Superior temporal gyrus (tissue), 1 donor: Measurements from ENCODE around the gene HEATR9.
"Not testable (repeated sequence)": the region's sequence is repeated elsewhere in the genome, so short reads cannot be mapped to it uniquely, and the experiment has no call there.

Experiments
- DNase-seq: peaks from one replicate; pipeline ENCODE4 v3.0.0-alpha.2; 2016; ENCODE audit errors: extremely low spot score

HEATR9 gene, protein sequence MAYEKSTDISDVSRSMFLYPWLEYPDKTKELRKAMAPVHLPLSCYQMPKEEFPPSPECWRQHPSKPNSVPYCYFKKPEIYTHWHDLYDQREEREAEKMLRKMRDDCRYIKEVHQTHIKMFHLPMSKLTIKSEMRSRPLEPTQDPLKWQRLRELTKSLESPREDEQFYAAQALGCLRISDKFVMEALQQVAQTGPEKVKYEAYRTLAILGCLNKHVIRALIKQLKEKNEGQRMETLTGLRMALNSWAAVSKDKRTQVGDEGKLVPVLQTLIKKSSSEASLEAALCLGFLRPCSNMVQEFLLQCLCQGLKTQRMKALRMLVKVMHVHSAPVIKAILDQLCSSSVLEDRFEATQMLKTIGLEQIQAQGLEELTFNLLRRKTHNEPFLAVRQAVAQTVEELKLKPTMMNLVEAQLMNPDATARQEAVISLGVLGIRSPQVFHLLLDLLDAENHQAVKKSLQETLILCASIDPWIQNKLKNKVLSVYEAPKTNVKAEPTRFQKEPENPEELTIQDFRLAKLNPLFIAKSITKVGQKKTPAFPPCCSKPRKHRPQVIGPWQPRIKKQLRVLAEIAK

DNA sequence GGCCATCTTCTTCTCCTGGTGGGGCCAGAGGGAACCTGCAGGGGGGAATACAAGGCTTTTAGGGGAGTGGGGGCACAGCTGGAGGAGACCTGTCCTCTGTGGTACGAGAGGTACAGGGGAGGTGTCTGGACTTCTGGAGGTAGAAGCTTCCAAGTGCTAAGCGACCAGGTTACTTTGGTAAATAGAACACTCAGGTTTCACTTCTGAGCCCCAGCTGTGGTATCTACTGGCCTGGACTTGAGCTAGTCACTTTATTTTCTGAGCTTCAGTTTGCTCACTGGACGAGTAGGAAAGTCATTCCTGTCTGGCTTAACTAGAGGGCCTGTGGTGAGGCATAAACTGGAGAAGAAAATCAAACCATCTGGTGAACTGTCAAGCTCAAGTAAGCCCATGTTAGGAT is at the start of gene HEATR9:
Gene HEATR9, minus strand, starts transcription at position 155 of the 400 bp plus-strand sequence. Its CDS starts 149 bp downstream, at position 6.
- no peak for DNase-seq

DNA sequence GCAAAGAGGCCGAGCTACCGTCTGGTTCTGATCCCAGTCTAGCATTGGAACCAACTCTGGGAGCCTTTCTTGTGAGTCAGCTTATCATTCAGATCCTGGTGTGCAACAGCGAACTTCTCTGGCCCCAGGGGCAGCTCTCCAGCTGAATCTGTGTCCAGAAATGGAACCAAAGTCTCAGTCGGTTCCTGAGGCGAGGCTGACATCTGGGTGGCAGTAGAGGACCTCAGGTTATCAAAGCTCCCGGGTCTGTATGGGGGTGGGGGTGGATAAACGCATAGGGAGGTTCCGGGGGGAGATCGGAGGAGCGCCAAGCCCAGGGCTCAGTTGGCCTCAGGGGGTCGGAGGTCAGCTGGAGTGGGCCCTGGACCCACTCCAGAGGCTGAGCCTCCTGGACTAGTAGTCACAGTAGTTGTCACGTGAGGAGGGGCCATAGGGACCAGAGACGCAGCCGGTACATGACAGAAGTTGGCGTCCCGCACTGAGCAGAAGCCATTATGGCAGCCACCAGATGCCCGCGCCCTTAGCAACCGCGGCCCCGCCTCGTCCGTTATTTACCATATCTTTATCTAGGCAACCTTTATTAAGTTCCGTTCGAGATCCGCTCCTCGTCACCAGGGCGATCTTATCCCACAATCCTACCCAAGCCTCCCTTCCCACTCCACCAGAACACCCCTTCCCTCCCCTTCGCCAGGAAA is 49.0 kb upstream of the HEATR9 start:
- DNase-seq: no peak

DNA sequence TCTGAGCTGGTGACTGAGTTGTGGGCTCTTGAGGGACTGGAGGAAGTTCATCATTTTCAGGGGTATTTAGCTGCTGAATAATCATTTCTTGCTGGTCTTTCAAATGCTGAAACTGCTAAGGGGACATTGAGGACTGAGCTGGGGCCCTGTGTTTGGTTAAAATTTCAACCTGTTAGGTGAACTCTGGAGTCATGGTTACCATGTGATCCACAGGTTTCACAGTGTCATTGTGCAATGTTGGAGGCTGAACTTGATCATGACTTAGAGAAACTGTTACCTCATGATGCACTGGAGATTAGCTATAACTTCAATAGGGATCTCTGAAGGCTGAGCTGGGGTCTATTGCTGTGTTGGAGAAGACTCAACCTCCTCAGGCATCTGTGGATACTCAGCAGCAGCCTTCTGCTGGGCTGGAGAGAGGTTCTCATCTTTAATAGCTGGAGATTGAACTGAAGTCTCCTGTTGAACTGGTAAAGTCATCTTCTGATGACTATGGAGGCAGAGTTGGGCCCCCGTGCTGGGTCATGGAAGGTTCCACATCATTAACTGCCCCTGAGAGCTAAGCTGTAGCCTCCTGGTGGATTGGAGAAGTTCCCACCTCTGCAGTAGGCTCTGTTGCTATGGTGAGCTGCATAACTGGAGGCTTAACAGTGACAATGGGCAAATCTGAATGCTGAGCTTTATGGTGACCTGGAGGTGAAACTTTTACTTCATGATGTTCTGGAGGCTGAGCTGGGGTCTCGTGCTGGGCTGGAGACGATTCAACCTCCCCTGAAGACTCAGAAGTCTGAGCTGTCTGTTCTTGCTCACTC is 46.7 kb upstream of the HEATR9 start:
- no peak for DNase-seq

DNA sequence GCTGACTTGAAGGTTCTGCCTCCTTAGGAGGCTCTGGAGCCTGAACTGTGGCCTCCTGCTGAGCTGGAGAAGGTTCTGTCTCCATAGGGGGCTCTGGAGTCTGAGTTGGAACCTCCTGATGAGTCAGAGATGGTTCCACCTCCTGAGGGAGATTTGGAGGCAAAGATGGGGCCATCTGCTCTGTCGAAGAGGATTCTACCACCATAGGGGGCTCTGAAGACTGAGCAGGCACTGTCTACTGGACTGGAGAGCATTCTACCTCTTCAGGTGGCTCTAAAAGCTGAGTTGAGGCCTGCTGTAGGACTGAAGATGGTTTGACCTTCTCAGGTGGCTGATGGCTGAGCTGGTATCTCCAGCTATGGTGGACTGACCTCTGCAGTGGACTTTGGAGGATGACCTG is 45.7 kb upstream of the HEATR9 start:
- DNase-seq: no peak

DNA sequence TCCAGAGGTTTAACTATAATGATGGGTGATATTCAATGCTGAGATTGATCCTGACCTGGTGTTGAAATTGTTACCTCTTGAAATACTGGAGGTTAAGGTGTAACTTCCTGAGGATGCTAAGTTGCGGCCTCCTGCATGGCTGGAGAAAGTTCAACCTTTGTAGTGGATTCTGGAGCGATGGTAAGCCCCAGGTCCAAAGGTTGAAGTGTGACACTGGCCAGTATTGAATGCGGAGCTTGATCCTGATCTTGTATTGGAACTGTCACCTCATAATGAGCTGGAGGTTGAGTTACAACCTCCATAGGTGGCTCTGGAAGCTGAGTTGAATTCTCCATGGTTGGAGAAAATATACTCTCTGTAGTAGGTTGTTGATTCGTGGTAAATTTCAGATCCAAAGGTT is 44.9 kb upstream of the HEATR9 start:
- DNase-seq: no peak

DNA sequence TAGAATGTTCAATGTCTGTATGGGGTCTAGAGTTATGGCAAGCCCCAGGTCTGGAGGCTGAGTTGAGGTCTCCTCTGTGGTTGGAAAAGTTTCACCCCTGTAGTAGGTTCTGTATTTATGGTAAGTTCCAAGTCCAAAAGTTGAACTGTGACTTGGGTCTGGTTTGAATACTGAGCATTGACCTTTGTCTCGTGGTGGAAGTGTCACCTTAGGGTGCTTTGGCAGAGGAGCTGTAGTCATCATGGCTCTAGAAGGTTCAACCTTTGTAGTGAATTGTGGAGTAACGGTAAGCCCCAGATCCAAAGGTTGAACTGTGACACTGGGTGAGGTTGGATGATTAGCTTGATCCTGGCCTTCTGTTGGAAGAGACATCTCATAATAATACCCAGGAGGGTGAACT is 44.3 kb upstream of the HEATR9 start:
- DNase-seq: no peak

DNA sequence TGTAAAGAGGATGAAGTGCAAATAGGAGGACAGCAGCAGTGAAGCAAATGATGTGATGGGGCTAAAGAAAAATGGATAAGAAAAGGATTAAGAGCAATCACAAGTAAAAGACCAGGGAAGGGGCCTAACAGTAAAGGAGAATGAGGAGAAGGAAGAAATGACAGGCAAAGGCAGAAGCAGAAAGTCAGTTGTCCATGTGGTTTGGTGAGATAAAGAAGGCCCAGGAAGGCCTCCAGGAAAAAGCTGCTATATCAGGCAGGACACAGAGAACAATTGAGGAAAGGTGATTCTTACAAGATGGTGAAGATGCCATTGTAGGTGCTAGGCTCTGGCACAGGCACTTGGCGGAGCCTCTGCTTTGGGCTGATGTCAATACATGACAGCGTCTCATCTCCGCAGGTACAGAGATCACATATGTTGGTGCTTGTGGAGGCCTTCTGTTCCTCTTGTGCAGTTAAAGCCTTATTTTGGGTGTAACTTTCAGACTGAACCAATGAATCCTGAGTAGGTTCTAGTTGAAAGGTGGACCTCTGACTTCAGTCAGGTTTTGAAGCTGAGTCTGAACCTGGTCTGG is 43.7 kb upstream of the HEATR9 start:
- no peak for DNase-seq

DNA sequence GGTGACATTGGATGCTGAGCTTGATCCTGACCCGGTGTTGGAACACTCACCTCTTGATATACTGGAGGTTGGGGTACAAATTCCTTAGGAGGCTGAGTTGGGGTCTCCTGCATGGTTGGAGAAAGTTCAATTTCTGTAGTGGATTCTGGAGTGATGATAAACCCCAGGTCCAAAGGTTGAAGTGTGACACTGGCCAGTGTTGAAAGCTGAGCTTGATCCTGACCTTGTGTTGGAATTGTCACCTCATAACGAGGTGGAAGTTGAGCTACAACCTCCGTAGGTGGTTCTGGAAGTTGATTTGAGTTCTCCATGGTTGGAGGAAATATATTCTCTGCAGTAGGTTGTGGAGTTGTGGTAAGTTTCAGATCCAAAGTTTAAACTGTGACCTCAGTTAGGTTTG is 40.7 kb upstream of the HEATR9 start:
- no peak for DNase-seq

DNA sequence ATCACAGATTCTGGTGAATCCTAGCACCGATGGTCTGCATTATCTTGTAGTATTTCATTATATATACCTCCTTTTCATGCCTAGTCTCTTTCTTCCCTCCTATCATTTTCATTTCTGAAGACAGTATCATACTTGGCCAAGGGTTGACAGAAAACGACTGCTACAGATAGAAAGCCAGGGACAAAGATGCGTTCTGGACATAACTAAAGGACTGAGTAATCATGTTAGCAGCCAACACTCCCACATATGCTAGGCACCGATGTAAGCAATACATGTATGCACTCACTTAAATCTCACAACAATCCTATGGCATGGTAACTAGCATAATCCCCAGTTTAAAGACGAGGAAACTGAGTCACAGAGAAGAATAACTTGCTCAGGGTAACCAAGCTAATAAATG is 39.0 kb upstream of the HEATR9 start:
- DNase-seq: no peak

DNA sequence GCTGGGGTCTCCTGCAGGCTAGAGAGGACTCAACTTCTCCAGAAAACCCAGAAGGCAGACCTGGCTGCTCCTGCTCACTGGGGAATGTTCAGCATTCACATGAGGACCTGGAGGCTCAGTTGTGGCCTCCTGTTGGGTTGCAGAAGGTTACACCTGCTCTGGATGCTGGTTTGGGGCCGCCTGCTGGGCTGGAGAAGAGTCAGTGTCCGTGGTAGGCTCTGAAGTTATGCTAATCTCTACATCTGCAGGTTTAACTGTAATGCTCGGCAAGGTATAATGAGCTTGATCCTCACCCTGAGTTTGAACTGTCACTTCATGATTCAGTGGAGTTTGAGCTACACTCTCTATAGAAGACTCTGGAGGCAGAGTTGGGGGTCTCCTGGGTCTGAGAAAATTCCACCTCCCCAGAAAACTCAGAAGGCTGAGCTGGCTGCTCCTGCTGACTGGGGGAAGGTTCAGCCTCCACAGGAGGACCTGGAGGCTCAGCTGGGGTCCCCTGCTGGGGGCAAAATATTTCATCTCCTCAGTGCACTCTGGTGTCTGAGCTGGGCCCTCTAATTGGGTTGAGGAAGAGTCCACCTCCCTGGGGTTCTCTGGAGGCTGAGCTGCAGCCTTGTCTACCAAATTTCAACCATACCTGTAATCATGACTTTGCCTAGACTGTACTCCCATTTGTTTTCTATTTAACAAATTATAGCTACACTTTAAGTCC is 38.4 kb upstream of the HEATR9 start:
- DNase-seq: no peak

DNA sequence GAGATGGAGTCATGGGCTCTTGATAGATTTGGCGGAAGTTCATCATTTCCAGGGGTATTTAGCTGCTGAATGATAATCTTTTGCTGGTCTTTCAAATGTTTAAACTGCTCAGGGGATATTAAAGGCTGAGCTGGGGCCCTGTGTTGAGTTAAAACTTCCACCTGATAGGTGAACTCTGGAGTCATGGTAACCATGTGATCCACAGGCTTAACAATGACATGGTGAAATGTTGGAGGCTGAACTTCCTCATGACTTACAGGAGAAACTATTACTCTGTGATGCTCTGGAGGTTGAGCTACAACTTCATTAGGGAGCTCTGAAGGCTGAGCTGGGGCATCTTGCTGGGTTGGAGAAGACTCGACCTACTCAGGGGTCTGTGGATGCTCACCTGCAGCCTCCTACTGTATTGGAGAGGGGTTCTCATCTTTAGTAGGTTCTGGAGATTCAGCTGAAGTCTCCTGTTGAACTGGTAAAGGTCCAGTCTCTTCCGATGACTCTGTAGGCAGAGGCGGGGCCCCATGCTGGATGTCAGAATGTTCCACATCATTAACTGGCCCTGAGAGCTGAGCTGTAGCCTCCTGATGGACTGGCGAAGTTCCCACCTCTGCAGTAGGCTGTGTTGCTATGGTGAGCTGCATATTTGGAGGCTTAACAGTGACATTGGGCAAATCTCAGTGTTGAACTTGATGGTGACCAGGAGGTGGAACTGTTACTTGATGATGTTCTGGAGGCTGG is 37.7 kb upstream of the HEATR9 start:
- no peak for DNase-seq

DNA sequence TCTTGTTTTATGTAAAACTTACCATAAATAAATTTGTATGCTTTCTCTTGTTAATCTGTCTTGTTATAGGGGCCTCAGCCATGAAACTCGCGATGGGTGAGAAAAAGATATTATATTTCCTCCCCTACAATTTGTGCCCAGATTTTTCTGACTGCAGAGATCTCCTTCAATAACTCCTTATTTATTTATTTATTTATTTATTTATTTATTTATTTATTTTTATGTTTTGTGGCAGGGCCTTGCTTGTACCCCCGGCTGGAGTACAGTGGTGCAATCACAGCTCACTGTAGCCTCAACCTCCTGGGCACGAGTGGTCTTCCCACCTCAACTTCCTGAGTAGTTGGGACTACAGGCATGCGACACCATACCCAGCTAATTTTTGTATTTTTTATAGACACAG is 34.8 kb upstream of the HEATR9 start:
- DNase-seq: no peak

DNA sequence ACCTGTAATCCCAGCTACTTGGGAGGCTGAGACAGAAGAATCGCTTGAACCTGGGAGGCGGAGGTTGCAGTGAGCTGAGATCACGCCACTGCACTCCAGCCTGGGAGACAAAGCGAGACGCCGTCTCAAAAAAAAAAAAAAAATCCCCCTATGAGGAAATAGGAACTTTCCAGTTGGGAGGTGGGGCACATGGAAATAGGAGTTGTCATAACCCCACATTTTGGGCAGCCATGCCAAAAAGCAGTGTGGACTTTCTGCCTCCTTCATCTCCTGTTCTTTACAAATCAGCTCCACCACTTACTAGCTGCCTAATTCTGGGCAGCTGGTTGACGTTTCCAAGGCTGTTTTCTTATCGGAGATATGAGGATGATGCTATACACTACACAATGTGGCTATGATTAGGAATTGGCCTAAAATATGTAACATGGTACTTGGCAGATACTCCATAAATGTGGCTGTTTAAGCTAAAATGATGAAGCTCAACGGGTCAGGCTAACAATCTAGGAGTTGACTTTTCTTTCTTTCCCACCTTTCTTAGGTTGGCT is 33.0 kb upstream of the HEATR9 start:
- DNase-seq: no peak

DNA sequence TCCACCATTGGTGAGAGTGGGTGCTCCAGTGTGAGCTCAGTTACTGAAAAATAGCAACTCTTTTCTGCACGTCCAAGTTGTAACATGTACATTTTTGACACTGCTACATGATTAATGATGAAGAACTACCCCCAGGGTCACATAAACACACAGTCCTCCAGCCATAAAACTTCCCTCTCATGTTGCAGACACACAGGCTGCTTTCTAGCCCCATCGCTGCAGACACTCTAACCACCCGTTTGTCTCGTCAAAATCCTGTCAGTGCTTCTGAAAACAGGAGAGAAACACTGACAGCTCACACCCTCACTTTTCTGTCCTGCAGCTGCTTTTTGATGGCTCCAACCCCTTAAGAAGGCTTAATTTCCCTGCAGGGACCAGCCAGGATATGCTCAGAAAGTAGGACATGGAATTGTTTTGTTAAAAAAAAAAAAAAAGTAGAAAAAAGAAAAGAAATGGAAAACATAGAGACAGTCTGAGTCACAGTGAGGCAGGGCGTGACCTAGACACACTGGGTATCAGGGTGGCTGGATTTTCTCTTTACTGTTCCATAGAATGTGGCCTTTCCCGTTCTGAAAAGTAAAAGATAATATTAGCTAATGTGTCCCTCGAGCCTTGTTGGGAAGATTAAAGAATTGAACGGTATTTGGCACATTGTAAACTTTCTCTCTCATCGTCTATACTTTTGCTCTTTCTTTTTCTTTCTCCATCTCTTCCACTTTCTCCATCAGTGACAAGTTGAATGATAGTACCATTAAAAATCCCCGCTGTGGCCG is 32.2 kb upstream of the HEATR9 start:
- DNase-seq: no peak

DNA sequence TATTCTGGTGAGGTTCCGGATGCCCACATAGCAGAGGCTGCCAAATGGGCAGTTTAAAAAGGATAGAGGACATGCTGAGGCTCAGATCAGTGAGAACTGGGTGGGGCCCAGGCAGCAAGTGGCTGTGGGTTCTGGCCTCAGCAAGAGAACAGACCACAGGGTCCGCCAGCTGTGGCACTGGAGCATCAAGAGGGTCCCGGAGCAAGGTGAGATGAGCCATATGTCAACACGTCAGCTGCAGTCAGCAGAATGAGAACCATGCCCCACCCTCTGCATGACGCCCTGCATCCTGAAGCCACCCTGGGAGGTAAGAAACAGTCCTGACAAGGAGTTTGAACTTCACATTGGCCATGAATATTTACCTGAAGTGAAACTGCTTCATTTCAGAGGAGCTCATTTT is 31.6 kb upstream of the HEATR9 start:
- DNase-seq: no peak

DNA sequence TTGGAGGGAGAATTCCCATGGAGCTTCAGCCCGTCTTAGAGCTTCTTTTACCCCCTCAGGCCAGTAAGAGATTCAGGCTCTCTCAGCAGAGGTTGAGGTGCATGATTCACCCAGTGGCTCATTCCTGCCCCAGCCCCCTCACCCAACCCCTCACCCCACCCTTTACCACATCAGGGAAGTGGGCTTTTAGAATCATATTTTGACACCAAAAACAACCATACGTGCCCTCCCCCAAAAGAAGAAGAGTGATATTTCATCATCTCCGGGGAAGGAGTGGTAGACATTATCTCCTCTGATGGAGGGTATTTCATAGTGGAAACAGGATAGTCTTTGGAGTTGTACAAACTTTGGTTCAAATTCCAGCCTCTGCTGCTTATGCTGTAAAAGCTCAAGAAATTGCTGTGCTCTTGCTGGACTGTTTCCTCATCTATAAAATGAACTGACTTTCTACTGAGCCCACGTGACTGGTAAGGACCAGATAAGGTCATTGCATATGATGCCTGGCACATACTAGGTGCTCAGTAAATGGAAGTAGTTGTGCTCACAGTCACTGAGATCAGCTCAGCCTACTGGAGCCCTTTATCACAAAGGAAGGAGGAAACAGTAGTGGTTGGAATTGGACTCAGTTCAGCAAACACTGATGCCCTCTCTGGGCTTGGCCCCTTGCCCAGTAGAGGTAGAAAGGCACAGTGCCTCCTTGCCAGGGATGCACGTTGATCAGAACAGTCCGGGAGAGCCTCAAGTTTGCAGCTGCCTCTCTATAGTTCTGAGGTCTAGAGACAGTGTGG is 29.8 kb upstream of the HEATR9 start:
- no peak for DNase-seq

DNA sequence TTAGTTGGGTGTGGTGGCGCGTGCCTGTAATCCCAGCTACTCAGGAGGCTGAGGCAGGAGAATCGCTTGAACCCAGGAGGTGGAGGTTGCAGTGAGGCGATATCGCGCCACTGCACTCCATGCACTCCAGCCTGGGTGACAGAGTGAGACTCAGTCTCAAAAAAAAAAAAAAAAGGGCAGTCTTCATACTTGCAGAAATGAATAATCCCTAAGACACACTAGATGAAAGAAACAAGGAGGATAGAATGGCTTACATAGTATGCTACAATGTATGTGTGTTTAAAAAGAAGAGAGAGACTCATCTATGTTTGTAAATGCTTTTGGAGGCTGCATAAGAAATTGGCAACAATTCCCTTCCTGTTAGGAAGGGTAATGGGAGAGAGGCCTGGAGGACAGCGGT is 29.1 kb upstream of the HEATR9 start:
- not testable (repeated sequence) for DNase-seq
